ENCODE data around the gene POLRMT.
"Not testable (repeated sequence)": the region's sequence is repeated elsewhere in the genome, so short reads cannot be mapped to it uniquely, and the experiment has no call there.

POLRMT gene

GRCh38 chr19:633068-633785 lies at the start of gene POLRMT:
POLRMT (minus strand) TSS chr19:633537; CDS start chr19:633512, 25 bp downstream.
- FAIRE-seq (peak; percentile 63), DNase-seq (ENCODE audit: low spot score) (peak; percentile 95)

- DNase-seq (ENCODE audit: low spot score) (no peak), FAIRE-seq (no peak)
Measured at GRCh38 chr19:682678-683320, 49.5 kb upstream of the POLRMT start.

- DNase-seq (ENCODE audit: low spot score) (no peak), FAIRE-seq (no peak)
Measured at GRCh38 chr19:681029-682019, 48.0 kb upstream of the POLRMT start.

- DNase-seq (ENCODE audit: low spot score) (peak; percentile 96), FAIRE-seq (no peak)
Measured at GRCh38 chr19:680287-681028, 47.1 kb upstream of the POLRMT start.

GRCh38 chr19:679418-680286 lies 46.3 kb upstream of the POLRMT start:
- FAIRE-seq = no peak
- DNase-seq (ENCODE audit: low spot score) = peak; percentile 29

- no peak for DNase-seq (ENCODE audit: low spot score)
- FAIRE-seq = no peak
Measured at GRCh38 chr19:678791-679388, 45.6 kb upstream of the POLRMT start.

- peak; percentile 9 for DNase-seq (ENCODE audit: low spot score)
- no peak for FAIRE-seq
Measured at GRCh38 chr19:677601-678436, 44.5 kb upstream of the POLRMT start.

- peak; percentile 55 for FAIRE-seq
- DNase-seq (ENCODE audit: low spot score) = peak; percentile 92
Measured at GRCh38 chr19:677201-677600, 43.9 kb upstream of the POLRMT start.

GRCh38 chr19:676339-677105 lies 43.2 kb upstream of the POLRMT start, which contains the start of gene FSTL3:
FSTL3 (plus strand) TSS chr19:676392; CDS start chr19:676424, 32 bp downstream.
- no peak for FAIRE-seq
- DNase-seq (ENCODE audit: low spot score) = peak; percentile 67

GRCh38 chr19:676007-676338 lies 42.6 kb upstream of the POLRMT start:
- no peak for FAIRE-seq
- DNase-seq (ENCODE audit: low spot score) = no peak

GRCh38 chr19:674282-675151 lies 41.2 kb upstream of the POLRMT start:
- FAIRE-seq (no peak), DNase-seq (ENCODE audit: low spot score) (no peak)

- FAIRE-seq (no peak), DNase-seq (ENCODE audit: low spot score) (no peak)
Measured at GRCh38 chr19:670609-671075, 37.3 kb upstream of the POLRMT start.

- DNase-seq (ENCODE audit: low spot score); FAIRE-seq: not testable (repeated sequence)
Measured at GRCh38 chr19:668675-669434, 35.5 kb upstream of the POLRMT start.

GRCh38 chr19:666985-667573 lies 33.7 kb upstream of the POLRMT start:
- FAIRE-seq; DNase-seq (ENCODE audit: low spot score): not testable (repeated sequence)

GRCh38 chr19:664913-665443 lies 31.6 kb upstream of the POLRMT start:
- peak; percentile 62 for DNase-seq (ENCODE audit: low spot score)

More at GRCh38 chr19:664913-665443, 31.6 kb upstream of the POLRMT start:
- FAIRE-seq = no peak
